ENCODE results near the gene FIBP. TPM values are rescaled to one million over a fixed set of nuclear protein-coding genes. Genes with fewer than 3 reads are reported as not detected.

Gene FIBP
- total RNA-seq, 1 donor from 2014 or later: 42.3 TPM

- peak; percentile 5 for ATAC-seq
These were observed 528 bp downstream of the FIBP start for GRCh38 chr11:65887723-65888162.

GRCh38 chr11:65886826-65887722 is 1.2 kb downstream of the FIBP start:
- no peak for ATAC-seq

GRCh38 chr11:65885808-65886536 is 2.3 kb downstream of the FIBP start:
- ATAC-seq: no peak

GRCh38 chr11:65885231-65885630 is 3.0 kb downstream of the FIBP start:
- ATAC-seq: no peak

GRCh38 chr11:65884716-65885092 is 3.6 kb downstream of the FIBP start:
- peak; percentile 34 for ATAC-seq

- ATAC-seq: no peak
These were observed 4.2 kb downstream of the FIBP start for GRCh38 chr11:65883786-65884715.

GRCh38 chr11:65883058-65883761 is 5.1 kb downstream of the FIBP start:
- ATAC-seq: no peak

GRCh38 chr11:65882120-65883057 is 5.9 kb downstream of the FIBP start:
- no peak for ATAC-seq

- ATAC-seq: no peak
These were observed 7.3 kb downstream of the FIBP start for GRCh38 chr11:65880844-65881421.

GRCh38 chr11:65880027-65880426 is 8.2 kb downstream of the FIBP start:
- ATAC-seq: no peak

GRCh38 chr11:65879617-65880016 is 8.7 kb downstream of the FIBP start, which contains the start of gene CTSW:
Gene CTSW, plus strand, starts transcription at chr11:65879837. Its CDS starts 18 bp downstream, at chr11:65879855.
- ATAC-seq: peak; percentile 6

- ATAC-seq: peak; percentile 92
These were observed 14.7 kb downstream of the FIBP start for GRCh38 chr11:65873318-65874156.

GRCh38 chr11:65872586-65873317 is 15.5 kb downstream of the FIBP start, which contains the start of gene EFEMP2:
Gene EFEMP2, minus strand, starts transcription at chr11:65872800. Its CDS starts 446 bp downstream, at chr11:65872354.
- ATAC-seq: no peak

- no peak for ATAC-seq
These were observed 16.3 kb downstream of the FIBP start for GRCh38 chr11:65871811-65872548.

- no peak for ATAC-seq
These were observed 17.3 kb downstream of the FIBP start for GRCh38 chr11:65870706-65871681.

GRCh38 chr11:65870307-65870658 is 18.0 kb downstream of the FIBP start:
- no peak for ATAC-seq

Data from esophagus mucosa (tissue), 1 donor.